ENCODE results near the gene PPT2. TPM values are rescaled to one million over a fixed set of nuclear protein-coding genes. Genes with fewer than 3 reads are reported as not detected.

Gene PPT2
- total RNA-seq, 1 donor from 2014 or later, result 23.4 TPM

- Histone ChIP-seq H3K9me3 (replicated peaks) (no peaks in the 10 kb centered on the region), H3K4me1 (peaks cover 67% of the 10 kb centered on the region), H3K36me3 (peaks cover 34% of the 10 kb centered on the region), H3K4me3 (no peak overlapping the region), H3K27ac (replicated peaks) (peak overlapping the region; percentile 95), H3K27me3 (ENCODE audit: low read depth) (no peaks in the 10 kb centered on the region)
- TF ChIP-seq CTCF (IDR thresholded peaks at IDR 0.05; ENCODE audit: borderline replicate concordance), result peak; percentile 38
- intact Hi-C loops (cut with micrococcal nuclease), result no loop called here
- DNase-seq, result peak; percentile 86
Observed at GRCh38 chr6:32113386-32114352, 40.3 kb upstream of the PPT2 start.

- TF ChIP-seq CTCF (IDR thresholded peaks at IDR 0.05; ENCODE audit: borderline replicate concordance), result no peak
- Histone ChIP-seq H3K27ac (replicated peaks) (peak overlapping the region; percentile 95), H3K27me3 (ENCODE audit: low read depth) (no peaks in the 10 kb centered on the region), H3K4me3 (no peak overlapping the region), H3K36me3 (peaks cover 43% of the 10 kb centered on the region), H3K9me3 (replicated peaks) (no peaks in the 10 kb centered on the region), H3K4me1 (peaks cover 71% of the 10 kb centered on the region)
- no peak for DNase-seq
- intact Hi-C loops (cut with micrococcal nuclease), result no loop called here
Observed at GRCh38 chr6:32114796-32115195, 39.1 kb upstream of the PPT2 start.

GRCh38 chr6:32115623-32116022 lies 38.3 kb upstream of the PPT2 start:
- no peak for DNase-seq
- H3K27ac ChIP-seq (replicated peaks), result no peak overlapping the region
- no peak overlapping the region for H3K4me3 ChIP-seq
- no peak for TF ChIP-seq CTCF (IDR thresholded peaks at IDR 0.05; ENCODE audit: borderline replicate concordance)
- intact Hi-C loops (cut with micrococcal nuclease), result no loop called here
- H3K36me3 ChIP-seq, result peaks cover 51% of the 10 kb centered on the region
- H3K9me3 ChIP-seq (replicated peaks), result no peaks in the 10 kb centered on the region
- no peaks in the 10 kb centered on the region for H3K27me3 ChIP-seq (ENCODE audit: low read depth)
- peaks cover 66% of the 10 kb centered on the region for H3K4me1 ChIP-seq

GRCh38 chr6:32116674-32117073 lies 37.3 kb upstream of the PPT2 start:
- H3K4me3 ChIP-seq, result no peak overlapping the region
- TF ChIP-seq CTCF (IDR thresholded peaks at IDR 0.05; ENCODE audit: borderline replicate concordance), result peak; percentile 53
- no peak overlapping the region for H3K27ac ChIP-seq (replicated peaks)
- H3K4me1 ChIP-seq, result peaks cover 56% of the 10 kb centered on the region
- no peaks in the 10 kb centered on the region for H3K9me3 ChIP-seq (replicated peaks)
- no peak for DNase-seq
- H3K27me3 ChIP-seq (ENCODE audit: low read depth), result no peaks in the 10 kb centered on the region
- peaks cover 62% of the 10 kb centered on the region for H3K36me3 ChIP-seq
- intact Hi-C loops (cut with micrococcal nuclease), result no loop called here

- no peak for DNase-seq
- Histone ChIP-seq H3K27ac (replicated peaks) (no peak overlapping the region), H3K4me3 (no peak overlapping the region), H3K9me3 (replicated peaks) (no peaks in the 10 kb centered on the region), H3K36me3 (peaks cover 70% of the 10 kb centered on the region), H3K4me1 (peaks cover 48% of the 10 kb centered on the region), H3K27me3 (ENCODE audit: low read depth) (no peaks in the 10 kb centered on the region)
- no peak for TF ChIP-seq CTCF (IDR thresholded peaks at IDR 0.05; ENCODE audit: borderline replicate concordance)
- intact Hi-C loops (cut with micrococcal nuclease), result no loop called here
Observed at GRCh38 chr6:32117461-32117860, 36.5 kb upstream of the PPT2 start.

All from left ventricle myocardium inferior (tissue), 1 donor.